GM18498 (cell line): ENCODE data around the gene BABAM2.
"Not testable (repeated sequence)": the region's sequence is repeated elsewhere in the genome, so short reads cannot be mapped to it uniquely, and the experiment has no call there.

Experiments used
- ATAC-seq: cut with Tn5 transposase; IDR thresholded peaks from one replicate; pipeline ENCODE4 v1.9.1; 2021; ENCODE audit warnings: mild to moderate bottlenecking, moderate library complexity; ENCODE audit not compliant: unreplicated experiment

BABAM2 gene

DNA sequence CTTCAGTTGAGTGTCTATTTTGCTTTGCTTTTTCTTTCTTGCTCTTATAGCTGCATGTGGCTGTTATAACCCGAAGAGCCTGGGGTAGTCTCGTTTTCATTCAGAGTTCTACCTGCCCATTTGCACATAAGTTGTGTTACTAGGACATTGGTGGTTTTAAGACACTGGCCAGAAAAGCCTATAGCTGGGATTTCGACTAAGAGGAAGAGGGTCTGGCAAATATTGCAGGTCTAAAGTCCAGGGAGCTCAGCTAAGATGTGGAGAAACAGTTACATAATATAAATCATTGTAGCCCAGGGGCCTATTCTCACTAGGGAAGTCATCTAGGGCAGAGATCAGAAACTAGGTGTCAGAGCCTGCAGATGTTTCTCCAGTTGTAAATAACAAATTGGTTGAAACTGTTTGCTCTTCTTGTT is 120.8 kb downstream of the BABAM2 start:
- no peak for ATAC-seq

DNA sequence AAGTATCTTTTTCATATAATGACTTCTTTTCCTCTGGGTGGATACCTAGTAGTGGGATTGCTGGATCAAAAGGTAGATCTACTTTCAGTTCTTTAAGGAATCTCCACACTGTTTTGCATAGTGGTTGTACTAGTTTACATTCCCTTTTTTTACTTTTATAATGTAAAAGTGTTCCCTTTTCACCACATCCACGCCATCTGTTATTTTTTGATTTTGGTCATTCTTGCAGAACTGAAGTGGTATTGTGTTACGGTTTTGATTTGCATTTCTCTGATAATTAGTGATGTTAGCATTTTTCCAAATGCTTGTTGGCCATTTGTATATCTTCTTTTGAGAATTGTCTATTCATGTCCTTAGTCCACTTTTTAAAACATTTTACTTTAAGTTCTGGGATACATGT is 127.9 kb downstream of the BABAM2 start:
- not testable (repeated sequence) for ATAC-seq

DNA sequence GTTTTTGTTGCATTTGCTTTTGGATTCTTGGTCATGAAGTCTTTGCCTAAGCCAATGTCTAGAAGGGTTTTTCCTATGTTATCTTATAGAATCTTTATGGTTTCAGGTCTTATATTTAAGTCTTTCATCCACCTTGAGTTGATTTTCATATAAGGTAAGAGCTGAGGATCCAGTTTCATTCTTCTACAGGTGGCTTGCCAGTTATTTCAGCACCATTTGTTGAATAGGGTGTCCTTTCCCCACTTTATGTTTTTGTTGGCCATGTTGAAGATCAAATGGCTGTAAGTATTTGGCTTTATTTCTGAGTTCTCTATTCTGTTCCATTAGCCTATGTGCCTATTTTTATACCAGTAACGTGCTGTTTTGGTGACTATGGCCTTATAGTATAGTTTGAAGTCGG is 129.0 kb downstream of the BABAM2 start:
- ATAC-seq: not testable (repeated sequence)

DNA sequence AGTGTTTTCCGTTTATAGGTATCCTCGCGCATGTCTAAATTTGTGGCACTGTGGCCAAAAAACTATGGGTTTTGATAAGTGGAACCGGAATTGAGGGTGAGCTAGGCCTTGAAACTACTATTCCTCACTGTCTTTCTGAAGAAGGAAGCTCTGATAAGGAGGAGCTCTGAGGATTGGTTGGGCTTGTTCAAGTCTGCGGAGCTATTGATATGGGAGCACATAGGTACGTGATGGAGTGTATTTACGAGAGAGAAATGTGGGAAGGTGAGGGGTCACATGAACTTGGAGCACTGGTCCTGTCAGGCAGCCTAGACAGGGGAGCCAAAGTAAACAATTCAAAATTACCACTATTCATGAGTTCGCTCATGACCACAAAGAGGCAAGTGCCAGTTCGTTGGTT is 131.4 kb downstream of the BABAM2 start:
- no peak for ATAC-seq

DNA sequence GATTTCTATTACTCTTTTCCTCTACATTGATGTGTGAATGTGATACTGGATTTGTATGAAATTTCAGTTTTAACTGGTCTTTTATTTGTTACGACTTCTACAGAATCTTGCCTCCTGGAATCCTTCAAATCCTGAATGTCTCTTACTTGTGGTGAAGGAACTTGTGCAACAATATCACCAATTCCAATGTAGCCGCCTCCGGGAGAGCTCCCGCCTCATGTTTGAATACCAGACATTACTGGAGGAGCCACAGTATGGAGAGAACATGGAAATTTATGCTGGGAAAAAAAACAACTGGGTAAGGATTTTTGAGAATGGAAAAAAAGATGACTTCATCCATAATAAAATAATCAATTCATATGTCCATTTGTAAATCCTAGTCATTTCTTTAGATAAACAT is 134.6 kb downstream of the BABAM2 start:
- no peak for ATAC-seq

DNA sequence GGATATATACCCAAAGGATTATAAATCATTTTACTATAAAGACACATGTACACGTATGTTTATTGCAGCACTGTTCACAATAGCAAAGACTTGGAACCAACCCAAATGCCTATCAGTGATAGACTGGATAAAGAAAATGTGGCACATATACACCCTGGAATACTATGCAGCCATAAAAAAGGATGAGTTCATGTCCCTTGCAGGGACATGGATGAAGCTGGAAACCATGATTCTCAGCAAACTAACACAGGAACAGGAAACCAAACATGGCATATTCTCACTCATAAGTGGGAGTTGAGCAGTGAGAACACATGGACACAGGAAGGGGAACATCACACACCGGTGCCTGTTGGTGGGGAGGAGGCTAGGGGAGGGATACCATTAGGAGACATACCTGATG is 135.7 kb downstream of the BABAM2 start:
- ATAC-seq: not testable (repeated sequence)

DNA sequence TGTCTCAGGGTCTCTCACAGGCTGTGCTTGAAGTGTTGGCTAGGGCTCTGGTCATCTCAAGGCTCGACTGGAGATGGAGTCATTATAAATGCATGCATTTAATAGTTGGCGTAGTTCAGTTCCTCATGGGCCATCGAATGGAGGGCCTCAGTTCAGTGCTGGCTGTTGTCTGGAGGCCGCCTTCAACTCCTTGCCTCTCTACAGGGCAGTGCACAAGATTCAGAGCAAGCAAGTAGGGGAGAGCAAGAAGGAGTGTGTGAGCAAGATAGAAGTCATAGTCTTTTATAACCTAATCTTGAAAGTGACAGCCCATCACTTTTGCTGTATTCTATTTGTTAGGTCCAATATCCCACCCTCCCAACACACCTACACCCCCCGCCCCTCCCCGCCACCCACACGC is 137.5 kb downstream of the BABAM2 start:
- ATAC-seq: no peak

DNA sequence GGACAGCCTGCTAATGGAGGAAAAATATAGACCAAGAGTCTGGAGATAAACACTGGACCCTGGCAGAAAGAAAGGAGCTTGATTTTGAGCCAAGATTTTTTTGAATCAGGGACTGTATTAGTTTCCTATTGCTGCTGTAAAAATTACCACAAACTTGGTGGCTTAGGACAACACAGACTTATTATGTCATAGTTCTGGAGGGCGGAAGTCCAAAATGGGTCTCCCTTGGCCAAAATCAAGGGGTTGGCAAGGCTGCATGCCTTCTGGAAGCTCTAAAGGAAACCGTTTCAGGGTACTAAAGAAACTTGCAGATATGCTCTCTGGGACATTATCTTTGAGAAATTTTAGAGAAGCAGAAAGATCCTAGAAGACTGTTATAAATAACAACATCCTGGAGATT is 140.1 kb downstream of the BABAM2 start:
- ATAC-seq: no peak

DNA sequence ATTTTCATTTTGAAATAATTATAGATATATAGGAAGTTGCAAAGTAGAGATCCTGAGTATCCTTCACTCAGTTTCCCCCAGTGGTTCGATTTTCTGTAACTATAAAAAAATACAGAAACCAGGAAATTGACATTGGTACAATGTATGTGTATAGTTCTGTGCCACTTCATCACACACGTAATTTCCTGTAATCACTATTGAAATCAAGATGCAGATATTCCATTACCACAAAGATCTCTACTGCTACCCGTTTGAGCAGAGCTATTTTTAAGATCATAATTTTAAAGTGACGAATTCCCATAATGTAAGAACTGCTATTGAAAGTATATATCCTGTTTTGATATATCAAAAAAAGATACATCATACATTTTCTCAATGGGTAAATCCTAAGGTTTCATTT is 142.3 kb downstream of the BABAM2 start:
- no peak for ATAC-seq

DNA sequence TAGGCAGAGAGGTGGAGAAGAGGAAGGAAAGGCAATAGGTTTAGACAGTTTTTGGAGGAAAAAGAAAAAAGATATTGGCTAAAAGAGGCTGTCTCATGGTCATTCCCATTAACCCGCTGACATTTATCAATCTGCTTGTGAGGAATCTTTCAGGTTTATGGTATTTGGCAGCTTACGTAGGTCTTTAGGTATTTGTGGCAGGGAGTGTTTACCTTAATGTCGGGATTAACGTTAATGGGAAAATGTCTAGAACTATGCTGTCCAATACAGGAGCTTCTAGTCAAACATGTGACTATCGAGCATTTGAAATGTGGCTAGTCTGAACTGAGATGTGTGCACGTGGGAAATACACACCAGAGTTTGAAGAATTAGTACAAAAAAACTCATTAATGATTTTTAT is 144.2 kb downstream of the BABAM2 start:
- ATAC-seq: no peak

DNA sequence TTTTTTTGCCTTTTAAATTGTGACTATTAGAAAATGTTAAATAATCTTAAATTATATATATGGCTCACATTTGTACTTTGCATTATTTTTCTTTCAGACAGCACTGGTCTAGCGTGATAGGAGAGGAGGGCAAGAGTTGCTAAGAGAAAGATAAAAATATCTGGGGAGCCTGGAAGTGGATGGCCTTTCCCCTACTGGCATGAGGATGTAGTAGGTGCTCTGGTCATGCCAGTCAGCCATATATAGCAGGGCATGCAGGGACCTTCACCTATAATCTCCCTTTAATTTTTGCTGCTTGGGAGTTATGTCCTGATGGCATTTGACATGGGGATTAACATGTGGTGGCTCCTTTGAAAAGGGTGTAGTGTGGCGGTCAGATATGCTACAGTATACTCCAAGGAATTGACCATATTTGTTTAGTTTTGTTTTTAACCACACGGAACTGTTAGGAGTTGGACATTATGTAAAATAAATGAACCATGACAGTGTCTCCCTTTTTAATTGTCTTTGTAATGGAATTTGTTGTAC is 144.7 kb downstream of the BABAM2 start:
- ATAC-seq: no peak

DNA sequence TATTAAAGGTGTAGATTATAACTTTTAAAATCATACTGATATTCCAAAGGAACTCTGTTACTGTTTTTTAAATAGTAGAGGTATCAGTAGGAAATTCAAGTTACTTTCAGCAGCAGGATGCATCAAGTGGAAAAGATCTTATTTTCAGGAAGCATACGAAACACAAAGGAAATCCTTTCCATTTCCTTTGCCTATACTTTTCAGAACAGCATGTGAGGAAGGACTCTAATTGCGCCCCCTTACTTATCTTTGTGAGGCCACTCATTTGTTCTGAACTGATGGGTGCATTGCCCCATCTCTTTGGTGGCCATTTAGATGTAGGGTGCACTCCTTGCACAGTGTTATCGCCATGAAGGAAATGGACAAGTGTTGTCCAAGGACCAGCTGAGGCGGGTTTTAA is 145.3 kb downstream of the BABAM2 start:
- no peak for ATAC-seq

DNA sequence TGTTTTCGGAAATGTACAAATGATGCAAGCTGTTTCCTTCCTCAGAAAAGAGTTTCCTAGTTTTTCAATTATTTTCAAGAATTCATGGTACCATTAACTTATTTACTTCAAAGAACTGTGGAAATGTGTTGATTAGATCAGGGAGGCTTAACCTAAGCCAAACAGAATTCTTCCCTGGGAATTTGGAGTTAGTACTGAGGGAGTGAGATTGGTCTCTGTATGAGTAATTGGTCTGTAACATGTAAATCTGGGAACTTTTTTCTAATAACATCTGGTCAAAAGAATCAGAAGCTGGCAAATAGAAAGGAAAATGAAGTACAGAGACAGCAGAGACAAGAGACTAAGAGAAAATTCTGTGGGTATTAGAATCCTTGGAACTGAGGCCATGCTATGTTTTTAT is 145.8 kb downstream of the BABAM2 start:
- ATAC-seq: no peak

DNA sequence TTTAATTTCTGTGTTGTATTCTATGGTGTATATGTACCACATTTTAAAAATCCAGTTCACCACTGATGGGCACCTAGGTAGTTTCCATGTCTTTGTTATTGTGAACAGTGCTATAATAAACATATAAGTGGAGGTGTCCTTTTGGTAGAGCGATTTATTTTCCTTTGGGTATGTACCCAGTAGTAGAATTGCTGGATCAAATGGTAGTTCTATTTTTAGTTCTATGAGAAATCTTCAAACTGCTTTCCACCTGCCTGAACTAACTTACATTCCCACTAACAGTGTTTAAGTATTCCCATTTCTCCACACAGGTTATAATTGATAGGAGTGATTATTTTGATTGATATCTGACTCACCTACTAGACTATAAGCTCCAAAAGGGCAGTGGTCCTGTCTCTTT is 148.2 kb downstream of the BABAM2 start:
- ATAC-seq: no peak

DNA sequence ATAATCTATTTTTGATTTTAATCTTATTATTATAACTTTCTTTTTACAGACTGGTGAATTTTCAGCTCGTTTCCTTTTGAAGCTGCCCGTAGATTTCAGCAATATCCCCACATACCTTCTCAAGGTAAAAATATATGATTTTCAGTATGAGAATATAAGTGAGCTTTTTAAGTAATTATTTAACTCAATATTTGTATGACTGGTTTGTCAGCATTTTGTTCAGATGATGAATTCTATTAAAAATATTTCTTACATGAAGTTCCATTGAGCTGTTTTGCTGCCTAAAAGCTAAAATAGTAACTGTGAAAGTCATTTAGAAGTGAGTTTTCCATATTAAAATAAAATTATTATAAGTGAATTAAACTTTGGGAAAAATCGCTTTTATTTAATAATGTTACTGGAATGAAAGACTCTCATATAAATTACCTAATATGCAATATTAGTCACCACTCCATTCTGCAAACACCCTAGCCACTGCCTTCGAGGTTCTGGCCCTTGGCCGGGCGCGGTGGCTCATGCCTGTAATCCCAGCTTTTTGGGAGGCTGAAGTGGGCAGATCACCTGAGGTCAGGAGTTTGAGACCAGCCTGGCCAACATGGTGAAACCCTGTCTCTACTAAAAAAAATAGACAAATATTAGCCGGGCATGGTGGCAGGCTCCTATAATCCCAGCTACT is 155.3 kb downstream of the BABAM2 start:
- ATAC-seq: no peak

DNA sequence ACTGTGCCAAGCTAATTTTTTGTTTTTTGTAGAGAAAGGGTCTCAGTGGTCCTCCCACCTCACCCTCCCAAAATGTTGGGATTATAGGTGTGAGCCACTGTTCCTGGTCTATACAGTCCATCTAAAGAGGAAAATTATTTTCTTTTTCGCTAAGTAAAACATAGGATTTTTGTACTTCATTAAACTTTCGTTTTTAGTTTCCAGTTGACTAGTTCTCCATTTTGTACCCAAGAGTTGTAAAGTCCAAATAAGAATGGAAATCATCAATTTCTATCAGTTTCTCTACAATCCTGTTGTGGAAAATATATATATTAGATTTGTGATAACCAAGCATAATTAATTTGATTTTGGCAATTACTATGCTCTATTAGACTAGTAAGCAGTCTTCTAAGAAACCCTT is 156.4 kb downstream of the BABAM2 start:
- no peak for ATAC-seq

DNA sequence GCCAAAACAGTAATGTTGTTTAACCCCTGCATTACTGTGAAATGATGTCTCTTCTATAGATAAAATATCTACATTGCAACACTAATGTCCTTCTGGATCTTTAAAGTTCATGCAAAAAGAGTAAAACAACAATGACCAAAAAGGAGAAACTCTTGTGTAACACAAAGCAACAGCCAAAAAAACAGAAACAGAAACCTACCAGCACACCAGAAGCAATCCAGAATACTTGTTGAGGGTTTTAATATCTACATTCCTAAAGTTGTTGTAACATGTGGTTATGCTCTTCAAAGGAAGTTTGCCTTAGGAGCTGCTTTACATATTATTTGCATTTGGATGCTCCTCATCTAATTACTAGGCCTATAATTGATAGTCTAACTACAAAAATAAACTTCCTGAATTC is 157.2 kb downstream of the BABAM2 start:
- no peak for ATAC-seq

DNA sequence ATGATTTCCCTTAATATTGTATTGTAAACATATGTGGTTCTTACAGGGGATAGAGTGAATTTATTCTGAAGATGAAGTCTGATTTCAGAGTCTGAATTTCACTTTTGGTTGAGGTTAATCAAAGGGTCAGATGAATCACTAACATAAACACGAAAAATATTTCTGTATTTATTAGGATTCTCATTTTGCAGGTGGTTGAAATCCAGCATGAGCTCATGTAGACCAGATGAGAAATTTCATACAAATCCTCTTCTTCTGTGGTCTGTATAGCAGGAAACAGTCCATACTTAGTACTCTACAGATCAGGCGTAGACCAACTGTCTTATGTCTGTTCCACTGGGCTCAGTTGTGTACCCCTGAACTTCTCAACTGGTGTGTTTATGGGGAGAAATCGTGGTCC is 157.8 kb downstream of the BABAM2 start:
- ATAC-seq: no peak

DNA sequence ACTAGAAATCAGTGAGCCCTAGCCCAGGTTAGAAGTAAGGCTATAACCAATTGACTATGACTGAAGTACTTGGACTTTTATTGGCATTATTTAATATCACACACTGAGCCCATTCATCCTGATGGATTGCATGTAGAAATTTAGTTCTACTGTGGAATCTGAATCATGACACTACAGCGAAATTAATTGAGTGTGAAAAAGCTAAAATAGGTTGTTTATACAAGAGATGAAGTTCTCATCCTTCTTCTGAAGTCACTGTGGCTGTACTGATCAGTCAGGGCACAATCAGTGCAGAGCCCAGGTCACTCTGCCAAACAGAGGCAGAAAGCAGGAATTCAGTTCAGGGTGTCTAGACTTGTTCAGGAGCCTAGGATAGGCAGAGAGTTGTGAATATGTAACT is 158.9 kb downstream of the BABAM2 start:
- ATAC-seq: no peak

DNA sequence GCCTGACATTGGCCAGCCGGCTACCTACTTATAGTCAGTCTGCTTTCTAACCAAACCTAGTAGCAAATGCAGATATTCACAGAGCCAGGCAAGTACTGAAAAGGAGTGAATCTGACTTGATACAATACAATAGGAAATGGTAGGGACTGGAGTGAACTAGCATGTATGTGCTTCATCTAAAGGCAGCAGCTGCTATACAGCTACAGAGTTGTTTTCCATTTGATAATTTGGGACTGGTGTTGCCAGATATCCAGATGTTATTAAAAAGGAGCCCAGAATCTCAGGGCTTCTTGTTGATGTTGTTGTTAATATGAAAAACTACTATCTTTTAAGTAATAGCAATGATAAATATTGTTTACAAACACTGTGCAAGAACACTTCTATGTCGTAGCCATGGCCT is 159.4 kb downstream of the BABAM2 start:
- ATAC-seq: no peak

DNA sequence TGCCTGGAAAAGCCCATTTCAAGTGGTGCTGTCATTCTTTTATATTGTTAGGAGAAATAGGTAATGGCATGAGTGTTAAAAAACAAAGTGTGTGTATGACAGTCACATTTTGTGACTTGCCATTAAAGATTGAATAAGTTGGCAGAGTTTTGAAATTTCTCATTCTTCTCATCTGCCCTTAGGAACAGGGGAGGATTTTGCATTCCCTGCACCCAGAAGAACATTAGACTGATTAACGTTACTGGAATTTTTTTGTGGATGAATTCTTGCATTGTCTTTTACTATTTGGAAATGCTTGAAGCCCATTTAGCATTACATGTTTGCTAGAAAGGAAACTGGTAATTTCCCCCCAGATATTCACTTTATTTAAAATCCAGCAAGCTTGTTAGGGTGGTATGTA is 162.2 kb downstream of the BABAM2 start:
- ATAC-seq: no peak

DNA sequence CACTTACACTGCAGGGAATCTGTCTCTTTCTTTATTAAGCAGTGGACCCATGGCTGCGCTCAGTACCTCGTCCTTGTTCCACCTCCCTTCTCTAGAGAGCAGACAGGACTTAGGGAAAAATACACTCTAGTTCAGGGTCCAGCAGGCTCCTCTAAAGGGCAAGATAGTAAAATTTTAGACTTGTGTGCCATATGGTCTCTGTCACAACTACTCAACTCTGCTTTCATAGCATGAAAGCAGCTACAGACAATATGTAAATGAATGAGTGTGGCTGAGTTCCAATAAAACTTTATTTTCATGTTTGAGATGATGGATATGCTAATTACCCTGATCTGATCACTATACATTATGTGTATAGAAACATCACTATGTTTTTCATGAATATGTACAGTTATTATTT is 163.1 kb downstream of the BABAM2 start:
- no peak for ATAC-seq

DNA sequence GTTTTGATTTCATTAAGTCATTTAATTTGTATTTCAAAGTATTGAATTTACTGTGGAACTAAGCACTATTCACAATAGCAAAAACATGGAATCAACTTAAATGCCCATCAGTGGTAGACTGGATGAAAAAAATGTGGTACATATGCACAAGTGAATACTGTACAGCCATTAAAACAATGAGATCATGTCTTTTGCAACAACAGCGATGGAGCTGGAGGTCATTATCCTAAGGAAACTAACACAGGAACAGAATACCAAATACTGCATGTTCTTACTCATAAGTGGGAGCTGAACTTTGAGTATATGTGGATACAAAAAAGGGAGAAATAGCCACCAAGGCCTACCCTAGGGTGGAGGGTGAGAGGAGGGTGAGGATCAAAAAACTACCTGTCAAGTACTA is 164.4 kb downstream of the BABAM2 start:
- no peak for ATAC-seq
